H9 (cell line): Measurements from ENCODE around the gene PDE1A. TPM values are rescaled to one million over a fixed set of nuclear protein-coding genes. Genes with fewer than 3 reads are reported as not detected.

Experiments used
- DNase-seq: peaks from one replicate; pipeline ENCODE4 v3.0.0-alpha.2; 2017
- H2AFZ ChIP-seq: one replicate; pipeline ENCODE4 v1.6.1; 2013; ENCODE audit warnings: mild to moderate bottlenecking, low read length, control low read depth, moderate library complexity
- H2AK5ac ChIP-seq: 2 replicates; pipeline ENCODE4 v1.6.1; 2013; ENCODE audit warnings: low read length, control low read depth, mixed read lengths; ENCODE audit not compliant: insufficient read length
- H2BK120ac ChIP-seq: one replicate; pipeline ENCODE4 v1.6.1; 2013; ENCODE audit warnings: low read depth, mild to moderate bottlenecking, low read length, control low read depth, inconsistent platforms; ENCODE audit not compliant: poor library complexity, severe bottlenecking
- H2BK12ac ChIP-seq: 2 replicates; pipeline ENCODE4 v1.6.1; 2013; ENCODE audit warnings: low read length, control low read depth, mixed read lengths, low read depth; ENCODE audit not compliant: insufficient read length
- H2BK15ac ChIP-seq: 2 replicates; pipeline ENCODE4 v1.6.1; 2013; ENCODE audit warnings: low read depth, low read length, control low read depth
- H2BK20ac ChIP-seq: one replicate; pipeline ENCODE4 v1.6.1; 2013; ENCODE audit warnings: low read depth, mild to moderate bottlenecking, low read length, control low read depth, inconsistent platforms; ENCODE audit not compliant: poor library complexity, severe bottlenecking
- H2BK5ac ChIP-seq: 2 replicates; pipeline ENCODE4 v1.6.1; 2013; ENCODE audit warnings: low read length, control low read depth, mixed read lengths; ENCODE audit not compliant: insufficient read length
- H3K14ac ChIP-seq: 2 replicates; pipeline ENCODE4 v1.6.1; 2013; ENCODE audit warnings: low read length, control low read depth; ENCODE audit not compliant: insufficient read depth
- H3K18ac ChIP-seq: 2 replicates; pipeline ENCODE4 v1.6.1; 2013; ENCODE audit warnings: low read depth, mild to moderate bottlenecking, mixed read lengths, low read length, control low read depth; ENCODE audit not compliant: insufficient read length
- H3K23ac ChIP-seq: 2 replicates; pipeline ENCODE4 v1.6.1; 2013; ENCODE audit warnings: low read length, control low read depth, mixed read lengths, low read depth; ENCODE audit not compliant: insufficient read length
- H3K23me2 ChIP-seq: 2 replicates; pipeline ENCODE4 v1.6.1; 2013; ENCODE audit warnings: low read depth, mild to moderate bottlenecking, mixed read lengths, low read length, control low read depth; ENCODE audit not compliant: insufficient read length, poor library complexity, severe bottlenecking
- H3K27ac ChIP-seq: 2 replicates; pipeline ENCODE4 v1.5.1; 2013; ENCODE audit warnings: low read length, control low read depth, mixed read lengths, low read depth; ENCODE audit not compliant: insufficient read length
- H3K27me3 ChIP-seq: 2 replicates; pipeline ENCODE4 v1.6.1; 2013; ENCODE audit warnings: low read length, control low read depth, inconsistent platforms; ENCODE audit not compliant: insufficient read depth
- H3K4ac ChIP-seq: 2 replicates; pipeline ENCODE4 v1.6.1; 2013; ENCODE audit warnings: low read depth, mild to moderate bottlenecking, control low read depth, inconsistent platforms, low read length, moderate library complexity
- H3K4me1 ChIP-seq: 2 replicates; pipeline ENCODE4 v1.6.1; 2013; ENCODE audit warnings: low read length, control low read depth, inconsistent platforms; ENCODE audit not compliant: insufficient read depth
- H3K4me2 ChIP-seq: 2 replicates; pipeline ENCODE4 v1.6.1; 2013; ENCODE audit warnings: low read length, control low read depth, mixed read lengths; ENCODE audit not compliant: insufficient read length, insufficient read depth
- H3K56ac ChIP-seq: 2 replicates; pipeline ENCODE4 v1.6.1; 2013; ENCODE audit warnings: low read depth, mild to moderate bottlenecking, mixed read lengths, low read length, control low read depth; ENCODE audit not compliant: insufficient read length
- H3K79me1 ChIP-seq: 2 replicates; pipeline ENCODE4 v1.6.1; 2013; ENCODE audit warnings: low read depth, mild to moderate bottlenecking, moderate library complexity, low read length, control low read depth, inconsistent platforms; ENCODE audit not compliant: insufficient read depth, poor library complexity, severe bottlenecking
- H3K79me2 ChIP-seq: 2 replicates; pipeline ENCODE4 v1.6.1; 2013; ENCODE audit warnings: low read length, control low read depth, inconsistent platforms; ENCODE audit not compliant: insufficient read depth
- H3K9ac ChIP-seq: 2 replicates; pipeline ENCODE4 v1.6.1; 2013; ENCODE audit warnings: low read length, control low read depth, mixed read lengths; ENCODE audit not compliant: insufficient read length; ENCODE audit errors: extremely low read depth
- H3K9me3 ChIP-seq: one replicate; pipeline ENCODE4 v1.6.1; 2013; ENCODE audit warnings: low read depth, low read length, inconsistent platforms; ENCODE audit not compliant: control insufficient read depth
- H3T11ph ChIP-seq: one replicate; pipeline ENCODE4 v1.6.1; 2013; ENCODE audit warnings: mild to moderate bottlenecking, low read length, control low read depth, inconsistent platforms
- H4K20me1 ChIP-seq: one replicate; pipeline ENCODE4 v1.6.1; 2013; ENCODE audit not compliant: control insufficient read depth, insufficient read length, insufficient read depth
- H4K5ac ChIP-seq: 2 replicates; pipeline ENCODE4 v1.6.1; 2013; ENCODE audit warnings: low read depth, mild to moderate bottlenecking, mixed read lengths, low read length, control low read depth; ENCODE audit not compliant: insufficient read length
- H4K8ac ChIP-seq: replicated peaks from 2 replicates; pipeline ENCODE4 v1.6.1; 2013; ENCODE audit warnings: low read length, control low read depth, mixed read lengths, low read depth; ENCODE audit not compliant: insufficient read length
- H4K91ac ChIP-seq: 2 replicates; pipeline ENCODE4 v1.6.1; 2013; ENCODE audit warnings: low read depth, mild to moderate bottlenecking, moderate library complexity, mixed read lengths, low read length, control low read depth; ENCODE audit not compliant: insufficient read length
- H3K27ac Mint-ChIP-seq, 3 experiments: 2 replicates in 2 of 3; 3 replicates in 1 of 3; pipeline ENCODE4 v1.8.0; 2020 to 2021; ENCODE audit warnings: mixed read lengths in 3 of 3, mild to moderate bottlenecking in 1 of 3, moderate library complexity in 1 of 3
- H3K27me3 Mint-ChIP-seq: 2 replicates; pipeline ENCODE4 v1.8.0; 2021; ENCODE audit warnings: low read depth, mild to moderate bottlenecking, moderate library complexity, mixed read lengths
- H3K36me3 Mint-ChIP-seq, 3 experiments: 2 replicates in 2 of 3; 3 replicates in 1 of 3; pipeline ENCODE4 v1.8.0; 2020 to 2021; ENCODE audit warnings: low read depth in 3 of 3, mixed read lengths in 3 of 3; ENCODE audit not compliant: insufficient read depth in 1 of 3
- H3K4me1 Mint-ChIP-seq, 2 experiments: 2 replicates each; pipeline ENCODE4 v1.8.0; 2020; ENCODE audit warnings: mixed read lengths in 2 of 2
- H3K4me3 Mint-ChIP-seq, 2 experiments: 2 replicates in 1 of 2; 3 replicates in 1 of 2; pipeline ENCODE4 v1.8.0; 2020 to 2021; ENCODE audit warnings: mild to moderate bottlenecking in 2 of 2, mixed read lengths in 2 of 2, moderate library complexity in 1 of 2
- H3K9me3 Mint-ChIP-seq, 2 experiments: 2 replicates in 1 of 2; 3 replicates in 1 of 2; pipeline ENCODE4 v1.8.0; 2020; ENCODE audit warnings: mild to moderate bottlenecking in 2 of 2, mixed read lengths in 2 of 2, moderate library complexity in 1 of 2
- WGBS: extraction: QIAGEN DNeasy Blood & Tissue Kit; methylation state at CpG from one replicate; pipeline ENCODE4 v1.1.7; 2013; ENCODE audit warnings: missing lambda C conversion rate, low lambda C conversion rate, mixed read lengths; ENCODE audit not compliant: insufficient read length; ENCODE audit errors: extremely low coverage; 5-methylcytosine and 5-hydroxymethylcytosine counted together
- total RNA-seq: library from RNA; stranded (reverse); gene quantifications from 2 replicates; pipeline ENCODE4 v1.2.1, GENCODE V29; 2021
- TF ChIP-seq, protein P1 (sequence below): fragments of 200-600 bp; sonication (generic); conservative IDR thresholded peaks from 3 replicates; pipeline ENCODE4 v1.8.0; 2021; ENCODE audit warnings: antibody characterized with exemption, mild to moderate bottlenecking

Gene PDE1A
- total RNA-seq, 1 experiment from 2014 or later, result 0.11 TPM

DNA sequence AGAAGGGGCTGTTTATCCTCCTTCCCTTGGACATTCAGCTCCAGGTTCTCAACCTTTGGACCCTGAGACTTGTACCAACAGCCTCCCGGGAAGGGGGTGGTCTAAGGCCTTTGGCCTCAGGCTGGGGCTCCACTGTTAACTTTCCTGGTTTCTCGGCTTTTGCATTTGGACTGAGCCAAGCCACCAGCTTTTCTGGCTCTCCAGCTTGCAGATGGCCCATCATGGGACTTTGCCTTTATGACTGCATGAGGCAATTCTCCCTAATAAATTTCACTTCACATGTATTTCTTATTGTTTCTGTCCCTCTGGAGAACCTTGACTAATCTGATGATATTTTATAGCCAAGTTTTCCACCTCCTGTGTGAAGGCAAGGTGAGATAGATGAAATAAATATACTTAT is 260.4 kb downstream of the PDE1A start:
- H4K91ac ChIP-seq, result no peak overlapping the region
- H3K79me2 ChIP-seq, result no peaks in the 10 kb centered on the region
- H3K36me3 Mint-ChIP-seq, result no peaks in the 10 kb centered on the region
- no peak overlapping the region for H2BK15ac ChIP-seq
- no peaks in the 10 kb centered on the region for H3K79me1 ChIP-seq
- H2BK120ac ChIP-seq, result no peak overlapping the region
- H3K27ac ChIP-seq, result no peak overlapping the region
- H3K9me3 Mint-ChIP-seq, result no peaks in the 10 kb centered on the region
- H3K27me3 ChIP-seq, result no peaks in the 10 kb centered on the region
- H3K27ac Mint-ChIP-seq, result no peak overlapping the region
- H2BK5ac ChIP-seq, result no peak overlapping the region
- H4K8ac ChIP-seq, result no peak overlapping the region
- H2AFZ ChIP-seq, result no peak overlapping the region
- no peak overlapping the region for H3T11ph ChIP-seq
- H2AK5ac ChIP-seq, result no peak overlapping the region
- TF ChIP-seq, protein P1, sequence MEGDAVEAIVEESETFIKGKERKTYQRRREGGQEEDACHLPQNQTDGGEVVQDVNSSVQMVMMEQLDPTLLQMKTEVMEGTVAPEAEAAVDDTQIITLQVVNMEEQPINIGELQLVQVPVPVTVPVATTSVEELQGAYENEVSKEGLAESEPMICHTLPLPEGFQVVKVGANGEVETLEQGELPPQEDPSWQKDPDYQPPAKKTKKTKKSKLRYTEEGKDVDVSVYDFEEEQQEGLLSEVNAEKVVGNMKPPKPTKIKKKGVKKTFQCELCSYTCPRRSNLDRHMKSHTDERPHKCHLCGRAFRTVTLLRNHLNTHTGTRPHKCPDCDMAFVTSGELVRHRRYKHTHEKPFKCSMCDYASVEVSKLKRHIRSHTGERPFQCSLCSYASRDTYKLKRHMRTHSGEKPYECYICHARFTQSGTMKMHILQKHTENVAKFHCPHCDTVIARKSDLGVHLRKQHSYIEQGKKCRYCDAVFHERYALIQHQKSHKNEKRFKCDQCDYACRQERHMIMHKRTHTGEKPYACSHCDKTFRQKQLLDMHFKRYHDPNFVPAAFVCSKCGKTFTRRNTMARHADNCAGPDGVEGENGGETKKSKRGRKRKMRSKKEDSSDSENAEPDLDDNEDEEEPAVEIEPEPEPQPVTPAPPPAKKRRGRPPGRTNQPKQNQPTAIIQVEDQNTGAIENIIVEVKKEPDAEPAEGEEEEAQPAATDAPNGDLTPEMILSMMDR, result no peak
- H3K18ac ChIP-seq, result no peak overlapping the region
- no peaks in the 10 kb centered on the region for H3K23me2 ChIP-seq
- H3K4me2 ChIP-seq, result no peak overlapping the region
- H3K4me1 ChIP-seq, result no peaks in the 10 kb centered on the region
- no peaks in the 10 kb centered on the region for H3K9me3 ChIP-seq
- H3K27me3 Mint-ChIP-seq, result no peaks in the 10 kb centered on the region
- H3K4me1 Mint-ChIP-seq, result no peaks in the 10 kb centered on the region; a peak in 1 of 4 replicates
- no peak overlapping the region for H3K56ac ChIP-seq
- H4K20me1 ChIP-seq, result no peaks in the 10 kb centered on the region
- no peak overlapping the region for H3K4ac ChIP-seq
- H3K14ac ChIP-seq, result no peak overlapping the region
- no peak overlapping the region for H2BK20ac ChIP-seq
- H3K23ac ChIP-seq, result no peak overlapping the region
- no CpG with 5 or more reads among the region's 2 CpGs for WGBS
- H2BK12ac ChIP-seq, result no peak overlapping the region
- no peak for DNase-seq
- H4K5ac ChIP-seq, result no peak overlapping the region
- no peak overlapping the region for H3K9ac ChIP-seq
- H3K4me3 Mint-ChIP-seq, result no peak overlapping the region
